Measurements from ENCODE around the gene ARHGDIG.

Gene ARHGDIG

GRCh38 chr16:301950-302349 is 21.6 kb downstream of the ARHGDIG start:
- FAIRE-seq: no peak

- FAIRE-seq: no peak
Observed at GRCh38 chr16:303760-304505, 23.5 kb downstream of the ARHGDIG start.

GRCh38 chr16:305916-306626 is 25.7 kb downstream of the ARHGDIG start:
- no peak for FAIRE-seq

DNA sequence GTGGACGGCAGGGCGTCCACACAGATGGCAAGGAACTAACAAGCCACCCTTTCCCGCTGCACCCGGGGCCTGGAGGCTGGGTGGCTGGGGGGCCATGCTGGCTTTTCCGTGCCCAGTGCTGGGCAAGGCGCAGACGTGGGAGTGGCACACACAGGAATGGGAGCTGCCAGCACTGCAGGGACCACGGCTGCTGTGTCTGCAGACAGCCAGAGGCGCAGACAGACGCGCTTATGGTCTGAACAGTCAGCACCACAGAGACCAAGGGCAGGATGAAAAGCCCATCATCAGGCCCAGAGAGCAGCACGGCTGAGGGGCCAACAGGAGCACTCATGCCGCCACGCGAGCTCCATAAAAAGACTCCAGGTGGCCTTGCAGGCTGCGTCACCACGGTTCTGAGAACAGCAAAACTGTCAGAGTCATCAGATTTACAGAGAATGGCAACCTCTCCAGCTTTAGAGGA is 26.6 kb downstream of the ARHGDIG start:
- no peak for FAIRE-seq

DNA sequence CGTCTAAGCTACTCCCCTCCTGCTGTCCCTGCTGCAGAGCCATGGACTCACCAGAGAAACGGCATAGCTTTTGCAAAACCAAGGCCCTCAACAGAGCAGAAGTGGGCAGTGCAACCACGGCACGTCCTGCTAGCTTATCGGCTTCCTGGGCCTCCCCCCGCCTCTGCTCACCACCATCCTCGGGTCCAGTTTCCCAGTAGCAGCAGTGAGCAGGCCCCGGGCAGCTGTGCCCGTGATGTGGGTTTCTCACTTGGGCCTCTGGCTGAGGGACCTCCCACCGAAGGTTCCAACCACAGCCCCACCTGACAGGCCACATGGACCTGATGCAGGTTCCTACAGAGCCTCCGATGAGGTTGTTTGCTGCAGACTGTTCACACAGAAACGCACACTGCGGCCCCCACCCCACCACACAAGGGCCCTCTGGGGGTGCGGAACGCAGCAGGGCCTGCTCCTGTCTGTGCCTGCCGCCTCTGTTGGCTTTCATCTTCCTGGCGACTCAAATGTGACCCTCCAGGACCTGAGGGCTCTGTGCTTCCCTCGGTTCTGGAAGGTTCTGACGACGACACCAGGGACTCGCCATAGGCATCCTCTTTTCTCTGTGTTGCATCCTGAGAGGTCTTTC is 27.4 kb downstream of the ARHGDIG start:
- FAIRE-seq: no peak

- FAIRE-seq: no peak
Observed at GRCh38 chr16:309476-309875, 29.1 kb downstream of the ARHGDIG start.

DNA sequence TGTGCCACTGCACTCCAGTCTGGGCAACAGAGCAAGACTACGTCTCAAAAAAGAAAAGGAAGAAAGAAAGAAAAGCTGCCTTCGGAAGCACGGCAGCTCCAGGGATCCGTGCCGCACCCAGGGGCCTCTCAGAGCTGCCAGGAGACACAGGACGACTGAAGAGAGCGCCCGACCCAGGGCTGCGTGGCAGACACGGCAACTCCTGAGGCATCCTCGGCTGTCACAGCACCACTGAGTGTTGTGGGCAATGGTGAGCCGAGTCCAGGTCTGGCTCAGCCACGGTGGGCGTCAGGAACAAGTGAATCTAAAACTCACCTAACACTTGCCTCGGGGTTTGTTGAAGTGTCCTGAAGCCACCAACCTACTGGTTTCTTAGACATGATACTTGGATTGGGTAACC is 31.3 kb downstream of the ARHGDIG start:
- no peak for FAIRE-seq

GRCh38 chr16:314351-314750 is 34.0 kb downstream of the ARHGDIG start:
- FAIRE-seq: no peak

GRCh38 chr16:314795-315299 is 34.5 kb downstream of the ARHGDIG start:
- no peak for FAIRE-seq

DNA sequence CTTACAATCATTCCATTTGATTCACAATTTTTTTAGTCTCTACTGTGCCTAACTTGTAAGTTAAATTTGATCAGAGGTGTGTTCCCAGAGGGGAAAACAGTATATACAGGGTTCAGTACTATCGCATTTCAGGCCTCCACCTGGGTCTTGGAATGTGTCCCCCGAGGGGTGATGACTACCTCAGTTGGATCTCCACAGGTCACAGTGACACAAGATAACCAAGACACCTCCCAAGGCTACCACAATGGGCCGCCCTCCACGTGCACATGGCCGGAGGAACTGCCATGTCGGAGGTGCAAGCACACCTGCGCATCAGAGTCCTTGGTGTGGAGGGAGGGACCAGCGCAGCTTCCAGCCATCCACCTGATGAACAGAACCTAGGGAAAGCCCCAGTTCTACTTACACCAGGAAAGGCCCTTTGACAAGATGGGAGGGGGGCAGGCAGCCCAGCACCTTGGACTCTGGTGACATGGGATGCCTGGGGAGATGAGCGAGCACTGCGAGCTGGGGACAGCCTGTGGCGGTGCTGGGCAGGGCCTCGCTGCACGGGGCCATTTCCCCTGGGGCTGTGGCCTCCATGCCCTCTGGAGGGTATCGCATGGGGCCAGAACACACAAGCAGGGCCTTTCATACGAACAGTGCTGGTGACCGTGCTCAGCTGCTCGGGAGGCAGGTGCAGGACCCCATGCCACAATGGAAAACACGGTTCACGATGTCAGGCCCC is 36.5 kb downstream of the ARHGDIG start:
- FAIRE-seq: no peak

DNA sequence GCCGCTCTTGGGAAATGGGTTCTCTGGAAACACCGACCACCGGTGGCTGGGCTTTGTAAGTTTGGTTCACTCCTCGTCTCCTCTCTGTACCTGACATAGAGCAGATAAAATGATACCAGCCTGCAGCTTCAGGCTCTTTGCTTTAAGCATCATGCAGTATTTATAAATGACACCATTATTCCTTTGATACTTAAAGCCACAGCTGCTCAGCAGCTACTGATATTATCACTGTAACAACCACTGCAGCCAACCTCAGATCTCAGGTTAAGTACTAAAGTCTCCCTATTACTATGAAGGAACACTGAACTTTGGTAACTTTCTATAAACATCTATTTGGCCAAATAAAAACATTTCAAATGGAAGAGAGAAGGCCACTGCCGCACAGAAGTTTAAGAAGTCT is 37.2 kb downstream of the ARHGDIG start:
- no peak for FAIRE-seq

DNA sequence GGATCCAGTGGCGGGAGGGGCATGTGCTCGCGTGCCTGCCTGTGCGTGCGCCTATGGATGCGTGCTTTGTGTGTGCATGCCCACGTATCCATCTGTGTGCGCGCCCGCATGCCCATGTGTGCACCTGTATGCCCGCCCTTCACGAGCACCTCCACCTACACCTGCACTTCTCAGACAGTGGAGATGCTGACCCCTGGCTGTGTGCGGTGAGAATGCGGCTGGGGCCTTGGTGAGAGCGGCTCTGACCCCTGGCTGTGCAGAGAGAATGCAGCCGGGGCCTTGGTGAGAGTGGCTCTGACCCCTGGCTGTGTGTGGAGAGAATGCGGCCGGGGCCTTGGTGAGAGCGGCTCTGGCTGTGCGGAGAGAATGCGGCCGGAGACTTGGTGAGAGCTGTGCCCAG is 38.2 kb downstream of the ARHGDIG start:
- FAIRE-seq: no peak

- no peak for FAIRE-seq
Observed at GRCh38 chr16:320206-320605, 39.8 kb downstream of the ARHGDIG start.

DNA sequence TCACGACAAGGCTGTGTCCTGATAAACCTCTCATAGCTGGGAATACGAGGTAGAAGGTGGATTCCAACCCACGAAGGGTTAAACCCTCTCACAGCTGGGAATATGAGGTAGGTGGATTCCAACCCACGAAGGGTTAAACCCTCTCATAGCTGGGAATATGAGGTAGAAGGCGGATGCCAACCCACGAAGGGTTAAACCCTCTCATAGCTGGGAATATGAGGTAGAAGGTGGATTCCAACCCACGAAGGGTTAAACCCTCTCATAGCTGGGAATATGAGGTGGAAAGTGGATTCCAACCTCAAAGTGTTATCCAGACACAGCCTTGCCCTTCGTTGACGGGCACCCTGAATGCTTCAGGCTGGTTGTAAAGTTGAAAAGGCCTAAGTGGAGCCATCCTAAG is 41.1 kb downstream of the ARHGDIG start:
- FAIRE-seq: no peak

- no peak for FAIRE-seq
Observed at GRCh38 chr16:322476-323143, 42.2 kb downstream of the ARHGDIG start.

- no peak for FAIRE-seq
Observed at GRCh38 chr16:324201-324450, 43.7 kb downstream of the ARHGDIG start.

DNA sequence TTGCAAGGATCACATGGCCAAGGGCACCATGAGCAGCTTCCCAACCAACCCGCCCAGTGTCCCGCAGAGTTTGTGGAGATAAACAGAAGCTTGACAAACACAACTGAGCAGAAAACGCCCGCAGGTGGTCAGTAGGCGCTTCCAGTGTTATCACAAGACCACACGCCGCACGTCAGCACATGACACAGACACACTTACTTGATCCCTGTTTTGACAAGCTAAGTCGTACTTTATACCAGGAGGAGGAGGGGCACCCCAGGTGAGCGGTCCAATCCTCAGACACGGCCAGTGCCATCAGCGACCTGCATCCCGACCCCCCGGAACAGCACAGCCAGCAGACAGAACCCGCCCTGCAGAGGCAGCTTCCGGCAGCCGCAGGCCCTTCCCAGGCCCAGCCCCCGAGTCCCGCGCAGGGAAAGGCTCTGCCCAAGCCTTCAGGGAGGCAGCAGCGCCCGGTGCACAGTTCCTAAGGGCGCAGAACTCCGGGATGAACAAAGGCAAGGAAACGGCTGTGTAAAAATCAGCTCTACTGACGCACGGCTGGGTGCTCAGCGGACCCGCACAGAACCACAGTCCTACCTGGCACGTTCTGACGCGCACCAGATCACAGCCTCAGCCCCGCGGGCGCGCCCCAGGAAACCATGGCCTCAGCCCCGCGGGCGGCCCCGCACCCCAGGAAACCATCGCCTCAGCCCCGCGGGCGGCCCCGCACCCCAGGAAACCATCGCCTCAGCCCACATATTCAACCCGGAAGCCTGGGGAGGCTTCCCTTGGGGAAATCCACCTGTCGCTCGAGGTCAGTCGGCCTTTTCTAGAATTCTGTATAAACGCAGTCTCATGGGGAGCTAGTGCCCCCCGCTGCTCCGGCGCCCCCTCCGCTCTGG is 44.3 kb downstream of the ARHGDIG start:
- no peak for FAIRE-seq

DNA sequence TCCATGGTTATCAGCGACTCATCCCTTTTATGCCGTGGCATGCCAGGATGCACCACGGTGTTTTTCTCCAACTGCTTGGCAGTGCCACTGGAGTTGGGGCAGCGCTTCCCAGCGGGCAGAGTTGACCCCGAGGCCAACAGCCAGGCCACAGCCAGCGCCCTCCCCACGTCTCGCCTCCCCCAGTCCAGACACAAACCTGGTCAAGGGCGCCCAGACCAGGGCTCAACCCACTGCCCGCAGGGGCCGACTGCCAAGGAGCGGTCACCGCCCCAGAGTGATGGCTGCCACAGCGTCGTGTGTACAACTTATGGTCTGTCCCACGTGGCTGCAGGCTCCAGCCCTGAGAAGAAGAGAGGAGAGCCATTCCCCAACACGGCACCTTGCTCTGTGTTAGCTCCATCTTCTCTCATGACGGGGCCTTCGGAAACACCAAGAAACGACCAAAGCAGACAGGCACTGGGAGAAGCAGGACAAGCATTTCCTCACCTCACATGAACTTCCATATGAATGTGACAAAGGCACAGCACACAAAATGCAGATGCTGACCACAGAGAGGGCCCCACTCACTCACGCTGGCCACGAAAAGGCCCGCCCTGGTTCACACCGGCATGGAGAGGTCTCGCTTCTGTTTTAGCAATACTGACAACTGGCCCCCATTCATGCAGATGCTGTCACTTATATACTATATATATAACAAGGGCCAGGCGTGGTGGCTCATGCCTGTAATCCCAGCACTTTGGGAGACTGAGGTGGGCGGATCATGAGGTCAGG is 45.2 kb downstream of the ARHGDIG start:
- no peak for FAIRE-seq

GRCh38 chr16:330741-331140 is 50.4 kb downstream of the ARHGDIG start:
- no peak for FAIRE-seq

GRCh38 chr16:331181-331814 is 50.9 kb downstream of the ARHGDIG start:
- peak; percentile 46 for FAIRE-seq

Measured in endometrium (tissue), 2 donors.